HEK293T (cell line): ENCODE results near the gene MCTP2.

ENCODE experiments used
- ARNT ChIP-seq: fragments of 450-650 bp; IDR thresholded peaks from 2 replicates; pipeline ENCODE4 v1.6.1; 2017; ENCODE audit warnings: mild to moderate bottlenecking
- BHLHE40 ChIP-seq: fragments of 450-650 bp; IDR thresholded peaks from 2 replicates; pipeline ENCODE4 v1.6.1; 2016; ENCODE audit warnings: mild to moderate bottlenecking, moderate library complexity, borderline replicate concordance
- ELF4 ChIP-seq: fragments of 450-650 bp; IDR thresholded peaks from 2 replicates; pipeline ENCODE4 v1.6.1; 2017; ENCODE audit warnings: antibody characterized with exemption
- FOXA1 ChIP-seq: fragments of 450-650 bp; IDR thresholded peaks from 2 replicates; pipeline ENCODE4 v1.6.1; 2016; ENCODE audit warnings: mild to moderate bottlenecking
- FOXK2 ChIP-seq: fragments of 450-650 bp; IDR thresholded peaks from 2 replicates; pipeline ENCODE4 v1.6.1; 2016; ENCODE audit warnings: mild to moderate bottlenecking
- FOXM1 ChIP-seq: fragments of 450-650 bp; IDR thresholded peaks from 2 replicates; pipeline ENCODE4 v1.6.1; 2017; ENCODE audit warnings: mild to moderate bottlenecking, borderline replicate concordance
- L3MBTL2 ChIP-seq: fragments of 450-650 bp; conservative IDR thresholded peaks from 2 replicates; pipeline ENCODE4 v1.6.1; 2016; ENCODE audit warnings: mild to moderate bottlenecking
- NFRKB ChIP-seq: fragments of 450-650 bp; IDR thresholded peaks from 2 replicates; pipeline ENCODE4 v1.6.1; 2016; ENCODE audit warnings: mild to moderate bottlenecking, moderate library complexity
- SP1 ChIP-seq: fragments of 450-650 bp; IDR thresholded peaks from 2 replicates; pipeline ENCODE4 v1.6.1; 2017
- SUZ12 ChIP-seq: fragments of 450-650 bp; IDR thresholded peaks from 2 replicates; pipeline ENCODE4 v1.6.1; 2016; ENCODE audit warnings: mild to moderate bottlenecking

GRCh38 chr15:94400526-94401298, 169.4 kb downstream of the MCTP2 start:
- TF ChIP-seq SUZ12 (no peak), ARNT (no peak), FOXA1 (no peak), SP1 (no peak), FOXM1 (no peak), L3MBTL2 (no peak), BHLHE40 (no peak), FOXK2 (no peak), ELF4 (no peak), NFRKB (no peak)
